ENCODE data around the gene ABCG1.

ABCG1 gene

DNA sequence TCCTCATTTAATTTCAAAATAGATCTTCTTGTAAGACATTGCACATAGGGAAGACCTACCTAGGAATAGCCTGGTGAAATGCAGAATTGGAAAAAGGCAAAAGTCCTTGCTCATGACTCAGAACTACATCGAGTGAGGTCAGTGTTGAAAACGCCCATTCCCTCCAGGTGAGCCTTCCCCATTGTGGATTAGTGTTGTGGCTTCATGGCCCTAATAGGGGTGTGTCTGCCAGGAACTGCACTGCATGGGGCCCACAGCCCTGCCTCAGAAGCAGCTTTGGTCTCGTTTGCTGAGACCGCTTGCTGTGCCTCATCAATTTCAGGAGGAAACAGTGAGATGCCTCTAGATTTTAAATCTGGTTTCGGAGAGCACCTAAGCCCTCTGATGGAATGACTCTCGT is 79.3 kb downstream of the ABCG1 start:
- TF ChIP-seq, protein P1, sequence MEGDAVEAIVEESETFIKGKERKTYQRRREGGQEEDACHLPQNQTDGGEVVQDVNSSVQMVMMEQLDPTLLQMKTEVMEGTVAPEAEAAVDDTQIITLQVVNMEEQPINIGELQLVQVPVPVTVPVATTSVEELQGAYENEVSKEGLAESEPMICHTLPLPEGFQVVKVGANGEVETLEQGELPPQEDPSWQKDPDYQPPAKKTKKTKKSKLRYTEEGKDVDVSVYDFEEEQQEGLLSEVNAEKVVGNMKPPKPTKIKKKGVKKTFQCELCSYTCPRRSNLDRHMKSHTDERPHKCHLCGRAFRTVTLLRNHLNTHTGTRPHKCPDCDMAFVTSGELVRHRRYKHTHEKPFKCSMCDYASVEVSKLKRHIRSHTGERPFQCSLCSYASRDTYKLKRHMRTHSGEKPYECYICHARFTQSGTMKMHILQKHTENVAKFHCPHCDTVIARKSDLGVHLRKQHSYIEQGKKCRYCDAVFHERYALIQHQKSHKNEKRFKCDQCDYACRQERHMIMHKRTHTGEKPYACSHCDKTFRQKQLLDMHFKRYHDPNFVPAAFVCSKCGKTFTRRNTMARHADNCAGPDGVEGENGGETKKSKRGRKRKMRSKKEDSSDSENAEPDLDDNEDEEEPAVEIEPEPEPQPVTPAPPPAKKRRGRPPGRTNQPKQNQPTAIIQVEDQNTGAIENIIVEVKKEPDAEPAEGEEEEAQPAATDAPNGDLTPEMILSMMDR (conservative IDR thresholded peaks at IDR 0.05), result no peak
- H3K27ac ChIP-seq, result no peak overlapping the region

GRCh38 chr21:42298657-42299056 is 79.7 kb downstream of the ABCG1 start:
- H3K27ac ChIP-seq, result no peak overlapping the region
- TF ChIP-seq, protein P1 (conservative IDR thresholded peaks at IDR 0.05), result no peak

DNA sequence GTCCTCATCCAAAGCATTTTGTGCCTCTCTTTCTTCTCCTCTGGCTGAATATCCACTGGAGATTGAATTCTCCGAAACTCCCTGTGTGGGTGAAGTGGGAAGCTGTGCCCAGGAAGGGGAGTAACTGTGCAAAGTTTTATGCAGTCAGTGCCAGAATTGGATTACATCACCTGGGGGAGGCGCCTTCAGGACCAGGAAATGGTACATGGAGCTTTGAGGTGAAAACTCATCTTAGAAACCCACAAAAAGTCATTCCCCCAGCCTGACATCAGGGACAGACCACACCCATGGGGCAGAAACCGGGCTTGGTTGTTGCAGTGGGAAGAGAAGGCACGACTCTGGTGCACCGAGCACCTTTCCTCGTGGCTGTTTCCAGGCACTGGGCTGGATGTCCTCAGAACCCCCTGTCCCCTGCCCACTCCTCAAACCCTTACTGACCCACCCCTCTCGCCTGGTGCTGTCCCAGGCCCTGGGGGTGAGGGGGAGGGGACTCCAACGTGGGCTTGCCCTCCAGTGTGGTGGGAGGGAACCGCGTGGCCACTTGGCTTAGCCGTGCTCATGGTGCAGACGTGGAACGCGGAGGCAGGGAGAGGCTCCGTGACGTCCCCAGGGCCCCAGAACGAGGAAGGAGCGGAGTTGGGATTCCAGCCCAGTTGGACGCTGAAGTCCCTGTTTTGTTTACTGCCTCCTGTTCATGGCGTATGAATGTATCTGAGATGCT is 80.5 kb downstream of the ABCG1 start:
- H3K27ac ChIP-seq, result no peak overlapping the region
- TF ChIP-seq, protein P1 (conservative IDR thresholded peaks at IDR 0.05), result no peak

GRCh38 chr21:42300045-42300583 is 81.2 kb downstream of the ABCG1 start:
- TF ChIP-seq, protein P1 (conservative IDR thresholded peaks at IDR 0.05), result no peak
- H3K27ac ChIP-seq, result no peak overlapping the region

GRCh38 chr21:42300956-42301355 is 82.0 kb downstream of the ABCG1 start:
- TF ChIP-seq, protein P1 (conservative IDR thresholded peaks at IDR 0.05), result no peak
- H3K27ac ChIP-seq, result no peak overlapping the region

DNA sequence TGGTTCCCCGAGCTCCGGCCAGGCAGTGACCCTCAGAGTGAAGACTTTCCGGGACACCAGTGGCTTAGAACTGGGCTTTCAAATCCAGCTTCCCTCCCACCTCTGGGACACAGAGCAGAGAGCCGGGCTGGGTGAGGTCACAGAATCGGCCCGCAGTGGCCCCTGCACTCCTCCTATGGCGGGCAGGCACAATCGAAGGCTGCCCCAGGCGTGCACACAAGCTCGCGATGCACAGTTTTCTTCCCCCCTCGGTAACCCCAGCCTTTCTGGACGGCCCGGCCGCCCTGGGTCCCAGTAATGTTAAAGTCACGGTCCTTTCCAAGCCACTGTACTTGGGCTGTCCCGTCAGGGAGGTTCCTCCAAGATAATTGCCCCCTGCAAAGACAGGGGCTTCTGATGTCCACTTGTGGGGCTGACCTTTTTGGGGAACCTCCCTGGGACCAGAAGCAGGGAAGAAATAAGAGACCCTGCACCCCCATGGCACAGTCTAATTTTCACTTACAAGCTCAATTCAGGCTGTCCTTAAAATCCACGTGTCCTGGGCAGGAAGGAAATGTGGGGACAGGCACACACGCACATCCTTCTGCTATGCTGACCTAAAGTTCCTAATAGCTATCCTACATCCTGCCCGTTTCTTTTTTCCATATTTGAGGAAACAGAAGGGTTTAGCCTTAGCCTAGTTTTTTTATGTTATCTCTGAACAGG is 82.6 kb downstream of the ABCG1 start:
- H3K27ac ChIP-seq, result no peak overlapping the region
- TF ChIP-seq, protein P1 (conservative IDR thresholded peaks at IDR 0.05), result no peak

GRCh38 chr21:42302076-42302650 is 83.2 kb downstream of the ABCG1 start:
- no peak overlapping the region for H3K27ac ChIP-seq
- TF ChIP-seq, protein P1 (conservative IDR thresholded peaks at IDR 0.05), result no peak

Data from VCaP (cell line).